Fibroblast of skin of abdomen (primary cell): ENCODE results near the gene SYNE2.
"Not testable (repeated sequence)": the region's sequence is repeated elsewhere in the genome, so short reads cannot be mapped to it uniquely, and the experiment has no call there.

Experiments
- DNase-seq: peaks from one replicate; pipeline ENCODE4 v3.0.0-alpha.2; 2013

The SYNE2 gene

GRCh38 chr14:64200170-64200569 lies 347.4 kb downstream of the SYNE2 start:
- DNase-seq = no peak

- DNase-seq = no peak
These were observed 348.5 kb downstream of the SYNE2 start for GRCh38 chr14:64201296-64201695.

- DNase-seq = no peak
These were observed 349.2 kb downstream of the SYNE2 start for GRCh38 chr14:64201921-64202545.

- no peak for DNase-seq
These were observed 349.9 kb downstream of the SYNE2 start for GRCh38 chr14:64202716-64203115.

- DNase-seq = no peak
These were observed 350.7 kb downstream of the SYNE2 start for GRCh38 chr14:64203366-64204006.

- no peak for DNase-seq
These were observed 355.5 kb downstream of the SYNE2 start for GRCh38 chr14:64208261-64208660.

- DNase-seq = no peak
These were observed 356.2 kb downstream of the SYNE2 start for GRCh38 chr14:64208981-64209380.

- peak; percentile 37 for DNase-seq
These were observed 356.8 kb downstream of the SYNE2 start for GRCh38 chr14:64209444-64210131.

- no peak for DNase-seq
These were observed 357.4 kb downstream of the SYNE2 start for GRCh38 chr14:64210216-64210615.

GRCh38 chr14:64210912-64211311 lies 358.1 kb downstream of the SYNE2 start:
- not testable (repeated sequence) for DNase-seq

- DNase-seq = peak; percentile 5
These were observed 359.9 kb downstream of the SYNE2 start for GRCh38 chr14:64212666-64213065.

- DNase-seq = peak; percentile 38
These were observed 360.3 kb downstream of the SYNE2 start for GRCh38 chr14:64213086-64213485.

GRCh38 chr14:64213853-64214570 lies 361.2 kb downstream of the SYNE2 start:
- no peak for DNase-seq

- no peak for DNase-seq
These were observed 362.5 kb downstream of the SYNE2 start for GRCh38 chr14:64215274-64215673.

GRCh38 chr14:64215978-64216377 lies 363.2 kb downstream of the SYNE2 start:
- no peak for DNase-seq

GRCh38 chr14:64217308-64217707 lies 364.5 kb downstream of the SYNE2 start:
- DNase-seq = no peak

GRCh38 chr14:64217834-64218233 lies 365.0 kb downstream of the SYNE2 start:
- no peak for DNase-seq

GRCh38 chr14:64218344-64219240 lies 365.8 kb downstream of the SYNE2 start:
- peak; percentile 9 for DNase-seq

- no peak for DNase-seq
These were observed 367.3 kb downstream of the SYNE2 start for GRCh38 chr14:64220056-64220455.

GRCh38 chr14:64220466-64220865 lies 367.7 kb downstream of the SYNE2 start:
- DNase-seq = peak; percentile 3

GRCh38 chr14:64221391-64222003 lies 368.7 kb downstream of the SYNE2 start:
- no peak for DNase-seq
